ENCODE results near the gene SRPK2.

DNA sequence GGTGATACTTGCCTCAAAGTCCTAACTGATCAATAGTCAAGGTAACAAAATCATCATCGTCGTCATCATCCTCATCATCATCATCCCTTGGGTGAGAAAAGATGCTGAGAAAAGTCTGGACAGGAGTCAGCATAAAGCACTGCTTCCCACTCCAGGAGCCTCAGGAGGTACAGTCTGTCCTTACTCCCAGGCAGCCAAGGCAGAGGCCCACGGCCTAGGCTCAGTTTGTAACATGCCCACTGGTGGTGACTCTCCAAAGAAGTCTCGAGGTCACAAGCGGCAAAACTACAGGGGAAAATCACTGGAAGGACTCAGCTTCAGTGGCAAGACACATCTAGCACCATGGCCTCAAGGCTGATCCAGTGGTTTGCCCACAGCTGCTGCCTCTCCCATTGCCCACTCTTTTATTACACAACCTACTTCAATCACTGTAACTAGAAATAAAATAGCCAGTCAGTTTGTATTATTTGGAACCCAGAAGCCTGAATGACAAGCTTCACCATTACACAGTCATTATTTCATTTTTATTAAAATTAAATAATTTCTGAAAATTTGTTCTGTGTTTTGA lies 150.4 kb downstream of the SRPK2 start:
- TF ChIP-seq, protein P1, sequence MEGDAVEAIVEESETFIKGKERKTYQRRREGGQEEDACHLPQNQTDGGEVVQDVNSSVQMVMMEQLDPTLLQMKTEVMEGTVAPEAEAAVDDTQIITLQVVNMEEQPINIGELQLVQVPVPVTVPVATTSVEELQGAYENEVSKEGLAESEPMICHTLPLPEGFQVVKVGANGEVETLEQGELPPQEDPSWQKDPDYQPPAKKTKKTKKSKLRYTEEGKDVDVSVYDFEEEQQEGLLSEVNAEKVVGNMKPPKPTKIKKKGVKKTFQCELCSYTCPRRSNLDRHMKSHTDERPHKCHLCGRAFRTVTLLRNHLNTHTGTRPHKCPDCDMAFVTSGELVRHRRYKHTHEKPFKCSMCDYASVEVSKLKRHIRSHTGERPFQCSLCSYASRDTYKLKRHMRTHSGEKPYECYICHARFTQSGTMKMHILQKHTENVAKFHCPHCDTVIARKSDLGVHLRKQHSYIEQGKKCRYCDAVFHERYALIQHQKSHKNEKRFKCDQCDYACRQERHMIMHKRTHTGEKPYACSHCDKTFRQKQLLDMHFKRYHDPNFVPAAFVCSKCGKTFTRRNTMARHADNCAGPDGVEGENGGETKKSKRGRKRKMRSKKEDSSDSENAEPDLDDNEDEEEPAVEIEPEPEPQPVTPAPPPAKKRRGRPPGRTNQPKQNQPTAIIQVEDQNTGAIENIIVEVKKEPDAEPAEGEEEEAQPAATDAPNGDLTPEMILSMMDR (IDR thresholded peaks at IDR 0.05) = no peak
- TF ChIP-seq POLR2A (IDR thresholded peaks at IDR 0.05) = no peak

Measured in prostate gland (tissue), 2 donors.